HG03439 (cell line): ENCODE measurements around the gene SEL1L.
"Not testable (repeated sequence)": the region's sequence is repeated elsewhere in the genome, so short reads cannot be mapped to it uniquely, and the experiment has no call there.

ENCODE experiments used
- ATAC-seq: cut with Tn5 transposase; IDR thresholded peaks from one replicate; pipeline ENCODE4 v1.9.1; 2021; ENCODE audit warnings: mild to moderate bottlenecking, moderate library complexity; ENCODE audit not compliant: unreplicated experiment

SEL1L gene

DNA sequence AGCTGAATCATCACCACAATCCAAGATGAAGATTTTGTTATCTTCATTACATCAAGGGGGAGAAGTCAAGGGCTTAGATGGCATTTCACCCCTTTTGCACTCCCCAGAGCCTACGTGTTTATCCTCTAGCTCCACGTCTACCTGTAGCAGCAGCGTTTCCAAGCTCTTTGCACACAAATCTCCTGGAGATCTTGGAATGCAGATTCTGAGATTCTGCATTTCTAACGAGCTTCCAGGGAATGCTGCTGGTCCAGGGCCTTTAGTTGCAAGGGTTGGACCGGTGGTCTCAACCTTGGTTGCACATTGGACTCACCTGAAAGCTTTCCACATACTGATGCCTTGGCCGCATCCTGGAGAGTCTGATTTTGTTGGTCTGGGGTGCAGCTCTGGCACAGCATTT is 84.1 kb downstream of the SEL1L start:
- no peak for ATAC-seq

- ATAC-seq: no peak
Observed at GRCh38 chr14:81449114-81449513, 84.5 kb downstream of the SEL1L start.

DNA sequence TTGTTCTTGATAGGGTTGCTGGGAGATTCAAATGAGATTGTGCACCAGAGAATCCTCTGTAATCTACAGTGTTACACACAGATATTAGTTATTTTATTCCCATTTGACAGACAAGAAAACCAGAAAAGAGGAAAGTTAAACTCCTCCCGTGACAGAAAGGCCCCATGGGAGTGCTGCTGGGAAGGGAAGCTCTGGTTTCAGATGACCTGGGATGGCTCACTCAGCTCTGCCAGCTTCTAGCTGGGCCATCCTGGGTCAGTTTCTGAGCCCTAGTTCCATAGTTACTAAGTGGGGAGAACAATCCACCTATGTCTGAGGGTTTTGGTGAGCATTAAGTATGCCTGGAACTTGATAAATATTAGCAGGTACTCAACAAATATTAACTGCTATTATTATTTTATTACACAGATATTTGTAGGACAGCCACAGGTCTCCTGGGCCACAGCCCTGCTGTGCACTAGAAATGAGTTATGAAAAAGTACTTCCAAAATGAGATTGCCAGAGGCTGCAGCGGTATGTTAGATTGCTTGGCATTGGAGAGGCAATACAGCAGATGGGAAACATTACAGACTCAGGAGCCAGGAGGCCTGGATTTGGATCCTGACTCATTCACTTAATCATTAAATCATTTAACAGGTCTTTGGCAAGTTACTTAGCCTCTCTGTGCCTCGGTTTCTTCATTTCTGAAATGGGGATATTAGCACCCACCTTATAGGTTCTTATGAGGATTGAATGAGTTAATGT is 86.5 kb downstream of the SEL1L start:
- ATAC-seq: no peak

GRCh38 chr14:81446279-81447007 is 87.2 kb downstream of the SEL1L start:
- ATAC-seq: no peak

DNA sequence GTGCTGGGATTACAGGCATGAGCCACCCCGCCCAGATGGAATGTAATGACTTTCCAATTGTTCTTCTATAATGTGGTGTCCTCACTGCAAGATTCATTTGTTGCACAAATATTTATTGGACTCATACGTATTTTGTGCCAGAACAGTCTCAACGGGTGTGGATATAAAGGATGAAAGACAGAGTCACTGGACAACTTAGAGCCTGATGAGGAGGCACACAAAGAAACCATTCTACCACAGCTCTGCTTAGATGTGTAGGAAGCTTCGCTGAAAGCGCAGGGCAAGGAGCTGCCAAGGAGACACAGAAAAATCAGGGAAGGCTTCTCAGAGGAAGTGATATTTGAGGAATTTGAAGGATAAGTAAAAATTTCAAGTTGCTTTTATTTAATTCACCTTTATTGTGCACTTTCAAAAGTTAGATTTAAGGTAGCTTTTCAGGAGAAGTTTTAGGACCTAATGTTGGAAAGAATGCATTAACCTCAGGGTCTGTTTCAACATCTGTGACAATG is 92.0 kb downstream of the SEL1L start:
- no peak for ATAC-seq

DNA sequence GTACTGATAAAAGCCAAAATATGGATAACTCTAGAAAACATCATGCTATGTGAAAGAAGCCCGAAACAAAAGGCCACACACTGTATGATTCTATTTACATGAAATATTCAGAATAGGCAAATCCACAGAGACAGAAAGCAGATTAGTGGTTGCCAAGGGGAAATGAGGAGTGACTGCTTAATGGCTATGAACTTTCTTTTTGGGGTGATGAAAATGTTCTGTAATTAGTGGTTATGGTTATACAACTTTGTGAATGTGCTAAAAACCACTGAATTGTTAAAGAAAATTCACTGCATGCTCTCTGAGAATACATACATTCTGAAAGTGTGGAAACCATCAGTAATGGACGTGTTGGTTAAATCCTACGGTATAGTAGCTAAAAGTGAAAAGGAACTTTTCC is 93.6 kb downstream of the SEL1L start:
- no peak for ATAC-seq

DNA sequence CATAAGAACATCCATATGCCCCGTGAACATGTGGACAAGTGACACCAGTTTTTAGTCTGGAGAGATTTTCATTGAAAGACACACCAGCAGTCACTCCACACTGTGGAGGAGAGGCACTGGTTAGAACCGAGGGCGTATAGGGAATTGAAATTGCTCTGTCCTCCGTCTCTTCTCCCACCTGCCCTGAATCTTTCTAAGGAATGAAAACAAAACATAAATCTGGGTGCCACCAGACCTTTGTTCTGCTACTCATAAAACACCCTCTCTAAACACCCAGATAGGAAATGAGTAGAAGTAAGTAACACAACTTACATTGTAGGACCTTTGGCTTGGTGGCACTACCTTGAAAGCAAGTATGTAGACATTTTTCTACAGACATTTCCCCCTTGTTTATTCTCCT is 96.4 kb downstream of the SEL1L start:
- ATAC-seq: no peak

- peak; percentile 52 for ATAC-seq
Observed at GRCh38 chr14:81436296-81437138, 97.1 kb downstream of the SEL1L start.

- no peak for ATAC-seq
Observed at GRCh38 chr14:81435391-81436295, 98.0 kb downstream of the SEL1L start.

DNA sequence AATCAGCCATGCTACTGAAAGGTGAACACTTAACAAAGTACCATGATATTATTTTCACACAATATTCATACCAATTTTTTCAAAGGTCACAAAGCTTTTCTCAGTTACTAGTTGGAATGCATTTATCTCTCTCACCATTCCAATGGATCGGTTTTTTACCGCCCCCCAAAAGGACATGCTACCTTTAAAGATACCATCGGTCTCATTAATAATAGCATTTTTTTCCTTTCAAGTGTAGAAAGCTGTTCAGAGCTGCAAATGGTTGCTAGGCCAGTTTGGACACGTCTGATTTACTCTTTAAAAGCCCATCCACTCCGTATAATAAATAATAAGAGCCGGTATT is 98.6 kb downstream of the SEL1L start:
- no peak for ATAC-seq

- ATAC-seq: no peak
Observed at GRCh38 chr14:81434230-81434629, 99.4 kb downstream of the SEL1L start.

GRCh38 chr14:81433378-81433777 is 100.3 kb downstream of the SEL1L start:
- no peak for ATAC-seq

DNA sequence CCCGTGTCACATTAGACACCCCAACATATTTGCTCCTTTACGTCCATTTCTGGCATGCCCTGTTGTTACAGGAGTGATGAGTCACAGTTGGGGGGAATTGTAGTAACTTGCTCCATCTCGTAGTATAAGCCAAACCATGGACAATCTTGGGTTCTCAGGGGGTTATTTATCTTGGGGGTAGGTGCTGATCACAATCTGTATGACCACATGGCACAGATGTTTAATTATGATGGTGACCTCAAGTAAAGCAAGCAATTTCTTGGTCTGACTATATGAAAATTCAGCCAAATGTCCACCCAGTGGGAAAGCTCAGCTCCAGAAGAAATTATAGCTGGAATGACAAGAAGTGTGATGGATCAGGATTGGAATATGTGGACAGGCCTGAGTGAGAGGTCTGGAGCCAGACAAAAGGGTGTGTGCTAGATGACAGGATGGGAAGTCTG is 101.4 kb downstream of the SEL1L start:
- no peak for ATAC-seq

- ATAC-seq: no peak
Observed at GRCh38 chr14:81430235-81430634, 103.4 kb downstream of the SEL1L start.

- ATAC-seq: not testable (repeated sequence)
Observed at GRCh38 chr14:81429749-81430148, 103.9 kb downstream of the SEL1L start.

DNA sequence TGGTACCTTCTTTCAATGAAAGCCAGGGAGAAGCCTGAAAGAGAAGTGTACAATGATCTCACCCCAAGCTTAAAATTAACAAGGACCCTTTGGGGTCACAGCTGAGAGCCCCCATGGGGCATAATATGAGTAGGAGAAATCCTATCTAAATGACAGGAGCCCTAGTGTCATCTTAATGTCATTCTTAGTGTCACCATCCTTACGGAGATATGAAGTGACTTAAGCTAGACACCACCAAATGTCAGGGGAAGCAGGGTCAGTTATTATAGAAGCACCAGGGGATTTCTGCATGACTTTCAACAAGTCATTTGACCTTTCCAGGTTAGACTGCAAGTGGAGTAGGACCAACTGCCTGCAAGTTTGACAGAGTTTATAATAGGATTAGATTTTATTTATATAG is 104.6 kb downstream of the SEL1L start:
- no peak for ATAC-seq

GRCh38 chr14:81427348-81428058 is 106.2 kb downstream of the SEL1L start:
- no peak for ATAC-seq

- no peak for ATAC-seq
Observed at GRCh38 chr14:81423504-81423903, 110.1 kb downstream of the SEL1L start.
